Hippocampal formation (tissue), 2 donors: ENCODE measurements around the gene TNFAIP8L3.
"Not testable (repeated sequence)": the region's sequence is repeated elsewhere in the genome, so short reads cannot be mapped to it uniquely, and the experiment has no call there.

Source experiments
- DNase-seq, 2 donors: peaks; one replicate each; lab custom pipeline; 2025; lab: John Stamatoyannopoulos, UW

The TNFAIP8L3 gene

DNA sequence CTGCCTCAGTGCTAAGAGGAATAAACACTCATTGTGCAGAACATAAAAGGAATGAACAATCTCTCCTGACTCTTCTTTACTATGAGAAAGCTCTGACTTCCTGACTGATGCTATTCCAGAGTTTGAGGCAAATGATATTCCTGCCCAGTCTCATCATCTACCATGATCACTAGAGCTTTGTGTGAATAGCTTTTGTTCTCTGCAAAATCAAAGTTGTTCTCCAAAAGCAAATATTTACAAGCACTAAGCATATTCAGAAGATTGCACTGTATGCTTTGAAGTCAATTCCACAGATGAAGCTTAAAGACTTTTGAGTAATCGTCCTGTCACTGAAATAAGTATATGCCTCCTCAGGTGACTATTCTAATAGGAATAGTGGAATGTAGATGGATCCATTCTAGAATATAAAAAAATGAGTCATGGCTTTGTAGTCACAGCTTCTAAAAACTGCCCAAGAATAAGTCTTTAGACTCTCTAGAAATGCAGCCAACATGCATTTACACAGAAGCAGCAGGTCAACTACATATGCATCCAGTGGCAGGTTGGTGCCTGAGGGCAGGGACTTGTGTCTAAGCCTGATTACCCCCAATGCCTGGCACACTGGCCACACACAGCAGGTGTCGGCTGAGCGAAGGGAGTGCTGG, 34.6 kb downstream of the TNFAIP8L3 start:
- DNase-seq: no peak

DNA sequence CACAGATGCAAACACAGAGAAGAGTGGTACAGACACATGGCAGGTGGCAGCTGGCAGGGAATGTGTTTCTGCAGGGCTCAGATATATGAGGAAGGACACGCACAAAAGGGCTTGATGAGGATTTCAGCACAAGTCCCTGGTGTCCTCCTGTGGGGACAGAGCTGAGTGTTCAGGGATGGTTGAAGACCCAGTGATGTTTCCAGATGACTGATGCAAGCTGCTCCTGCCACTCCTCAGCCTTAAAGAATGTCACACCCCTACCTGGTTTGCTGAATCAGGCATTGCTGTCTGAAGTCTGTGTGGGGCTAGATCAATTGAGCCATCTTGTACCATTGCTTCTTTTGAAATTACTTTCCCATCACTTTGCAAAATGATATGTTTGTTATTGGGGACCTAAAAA, 40.2 kb downstream of the TNFAIP8L3 start:
- no peak for DNase-seq

DNA sequence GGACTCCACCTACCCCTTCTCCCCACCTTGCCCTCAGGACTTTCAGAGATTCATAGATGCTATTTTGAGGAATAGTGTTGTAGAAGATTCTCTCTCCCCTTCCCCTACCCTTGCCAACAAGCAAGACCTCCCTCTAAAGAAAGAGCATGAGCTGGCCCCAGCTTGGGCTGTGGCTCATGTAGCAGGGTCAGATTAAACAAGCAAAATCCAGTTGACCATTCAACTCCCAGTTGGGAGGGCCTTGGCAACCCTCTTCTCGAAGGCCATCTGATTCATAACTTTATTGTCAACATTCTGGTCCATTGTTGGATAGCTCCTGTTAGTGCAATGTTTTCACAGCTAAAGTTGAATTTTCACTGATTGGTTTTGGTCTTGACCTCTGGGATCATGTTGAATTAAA, 41.1 kb downstream of the TNFAIP8L3 start:
- no peak for DNase-seq

DNA sequence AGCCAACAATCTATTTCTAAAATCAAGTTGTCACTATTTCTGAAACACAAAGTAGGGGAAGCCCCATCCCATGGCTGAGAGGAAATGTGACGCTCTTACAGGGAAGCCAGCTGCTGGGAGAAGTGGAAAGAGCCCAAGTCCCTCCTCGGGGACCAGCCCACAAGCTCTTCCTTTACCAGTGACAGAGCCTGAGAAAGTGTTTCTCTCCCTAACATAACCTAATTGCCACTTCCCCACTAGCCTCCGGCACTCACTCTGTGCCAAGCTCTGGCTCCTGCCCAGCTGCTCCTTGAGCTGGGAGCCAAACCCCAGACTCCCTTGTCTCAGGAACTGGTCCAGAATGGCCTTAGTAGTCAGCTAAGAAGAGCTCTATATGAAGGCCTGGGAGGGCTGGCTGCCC, 42.9 kb downstream of the TNFAIP8L3 start:
- DNase-seq: peak in 1 of 2 donors; percentile 32

DNA sequence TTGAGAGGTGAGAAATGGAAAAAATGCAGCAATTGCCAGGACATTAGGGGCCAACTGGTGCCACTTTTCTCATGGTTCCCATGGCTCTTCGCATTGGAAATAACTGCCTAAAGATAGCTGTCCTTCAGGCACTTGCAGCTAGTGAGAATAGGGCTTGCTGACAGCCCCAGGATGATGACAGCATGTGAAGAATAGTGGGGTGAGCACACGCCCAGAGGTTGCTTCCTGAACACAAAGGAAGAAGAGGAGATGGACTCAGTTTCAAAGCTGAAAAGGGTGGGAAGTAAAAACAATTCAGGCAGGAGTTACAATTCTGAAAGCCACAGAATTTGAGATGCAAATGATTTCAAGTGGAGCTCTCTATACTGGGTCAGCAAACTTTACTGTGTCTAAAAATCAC, 45.6 kb downstream of the TNFAIP8L3 start:
- DNase-seq: no peak

DNA sequence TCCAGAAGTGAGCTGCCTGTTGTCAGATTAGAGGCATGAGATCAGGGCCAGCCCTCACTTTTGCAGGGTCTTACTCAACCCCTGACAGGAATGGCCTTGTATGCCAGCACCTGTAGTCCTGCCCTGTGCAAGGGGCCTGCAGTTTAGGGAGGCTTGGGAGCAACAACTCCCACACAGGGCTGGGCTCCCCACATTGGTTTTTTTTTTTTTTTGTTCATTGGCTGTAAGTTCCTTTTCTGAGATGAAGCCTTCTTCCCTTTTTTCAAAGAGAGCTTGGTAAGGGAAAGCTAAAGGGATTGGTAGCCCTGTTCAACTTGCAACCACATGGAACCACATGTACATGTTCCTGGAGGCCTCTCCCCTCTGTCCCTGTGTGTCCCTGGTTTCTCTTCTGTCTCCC, 46.4 kb downstream of the TNFAIP8L3 start:
- no peak for DNase-seq

DNA sequence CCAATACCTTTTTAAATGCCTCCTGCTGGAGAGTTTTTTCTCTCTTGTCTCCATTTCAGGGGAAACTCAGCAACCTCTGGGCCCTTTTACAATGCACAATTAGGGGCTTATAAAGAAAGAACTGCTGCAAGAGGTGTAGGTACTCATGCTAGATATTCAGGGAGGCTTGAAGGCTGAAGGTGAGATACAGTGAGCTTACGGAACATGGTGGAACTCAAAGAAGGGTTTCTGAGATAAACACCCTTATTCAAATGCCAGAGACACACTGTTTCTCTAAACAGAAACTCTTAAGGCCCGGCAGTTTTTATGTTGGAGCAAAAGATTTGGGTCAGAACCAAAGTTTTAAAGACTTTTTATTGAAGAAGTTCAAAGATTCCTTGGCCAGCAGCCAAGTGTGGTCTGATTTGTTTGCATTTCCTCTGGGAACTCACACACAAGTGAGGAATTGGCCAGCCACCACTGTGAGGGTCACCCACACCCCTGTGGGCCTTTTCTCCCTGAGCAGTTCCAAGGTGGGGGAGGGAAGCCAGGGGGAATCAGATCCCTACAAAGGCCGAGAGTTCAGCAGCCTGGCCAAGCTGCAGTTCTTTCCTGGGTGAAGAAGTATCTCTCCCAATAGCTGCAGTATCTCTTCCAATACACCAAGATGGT, 47.8 kb downstream of the TNFAIP8L3 start:
- no peak for DNase-seq

DNA sequence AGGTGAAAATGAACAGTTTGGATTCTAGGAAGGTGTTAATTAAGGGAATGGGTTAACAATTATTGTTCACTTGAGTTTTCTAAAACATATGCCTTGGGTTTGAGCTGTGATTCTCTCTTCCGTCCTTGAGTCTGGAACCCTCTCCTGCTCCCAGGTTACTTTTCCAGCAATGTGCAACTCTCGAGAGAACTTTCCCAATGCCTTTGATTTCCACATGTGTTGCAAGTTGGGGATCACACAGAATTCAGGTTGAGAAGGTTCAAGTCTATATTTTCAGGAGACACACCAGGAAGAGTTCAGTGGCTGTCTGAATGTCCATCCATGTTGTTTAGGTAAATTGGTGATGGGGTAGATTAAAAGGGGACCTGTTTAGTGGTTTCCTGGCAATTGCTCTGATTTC, 48.7 kb downstream of the TNFAIP8L3 start:
- no peak for DNase-seq

DNA sequence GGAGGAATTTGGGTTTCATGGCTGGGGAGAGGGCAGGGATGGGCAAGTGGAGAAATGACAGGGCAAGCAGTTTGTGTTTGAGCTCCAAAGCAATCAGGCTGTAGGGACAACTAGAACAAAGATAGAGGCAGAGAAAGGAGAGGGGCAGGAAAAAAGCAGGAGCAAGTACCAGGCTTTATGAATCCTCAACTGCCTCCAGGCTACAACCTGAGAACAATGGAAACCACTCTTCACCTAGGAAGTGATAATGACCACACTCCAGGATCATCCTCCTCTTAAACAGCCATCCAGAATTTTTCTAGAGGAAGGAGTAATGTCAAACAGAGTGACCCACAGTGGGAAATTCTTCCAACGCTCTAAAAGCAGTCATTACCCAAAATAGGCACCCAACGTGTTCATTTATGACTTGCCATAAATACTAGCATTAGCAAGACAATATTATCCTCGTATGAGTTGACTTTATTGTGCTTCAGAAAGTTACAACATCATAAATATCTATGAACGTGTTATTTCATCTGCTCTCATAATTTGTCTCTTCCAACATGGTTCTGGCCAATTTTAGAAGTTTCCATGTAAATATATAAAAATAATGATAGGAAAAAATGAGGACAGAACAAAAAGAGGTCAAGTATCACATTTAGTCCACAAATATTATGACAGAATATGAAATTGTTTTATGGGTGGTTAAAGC, 50.5 kb downstream of the TNFAIP8L3 start:
- DNase-seq: no peak

DNA sequence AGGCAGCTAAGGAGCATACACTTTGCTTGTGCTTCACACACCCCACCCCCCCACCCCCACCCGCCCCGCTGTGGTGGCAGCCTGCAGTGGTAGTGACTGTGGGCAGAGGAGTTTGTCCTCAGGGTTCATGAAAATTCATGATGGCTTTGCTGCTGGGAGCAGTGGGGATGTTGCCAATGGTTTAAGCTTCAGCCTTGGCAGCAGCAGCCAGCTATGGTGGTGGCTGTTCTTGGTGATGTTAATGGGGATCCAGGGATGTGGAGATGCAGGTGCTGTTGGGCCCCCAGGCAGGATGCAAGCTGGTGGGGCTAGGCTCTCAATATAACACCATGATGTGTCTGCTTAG, 55.8 kb downstream of the TNFAIP8L3 start:
- DNase-seq: no peak

DNA sequence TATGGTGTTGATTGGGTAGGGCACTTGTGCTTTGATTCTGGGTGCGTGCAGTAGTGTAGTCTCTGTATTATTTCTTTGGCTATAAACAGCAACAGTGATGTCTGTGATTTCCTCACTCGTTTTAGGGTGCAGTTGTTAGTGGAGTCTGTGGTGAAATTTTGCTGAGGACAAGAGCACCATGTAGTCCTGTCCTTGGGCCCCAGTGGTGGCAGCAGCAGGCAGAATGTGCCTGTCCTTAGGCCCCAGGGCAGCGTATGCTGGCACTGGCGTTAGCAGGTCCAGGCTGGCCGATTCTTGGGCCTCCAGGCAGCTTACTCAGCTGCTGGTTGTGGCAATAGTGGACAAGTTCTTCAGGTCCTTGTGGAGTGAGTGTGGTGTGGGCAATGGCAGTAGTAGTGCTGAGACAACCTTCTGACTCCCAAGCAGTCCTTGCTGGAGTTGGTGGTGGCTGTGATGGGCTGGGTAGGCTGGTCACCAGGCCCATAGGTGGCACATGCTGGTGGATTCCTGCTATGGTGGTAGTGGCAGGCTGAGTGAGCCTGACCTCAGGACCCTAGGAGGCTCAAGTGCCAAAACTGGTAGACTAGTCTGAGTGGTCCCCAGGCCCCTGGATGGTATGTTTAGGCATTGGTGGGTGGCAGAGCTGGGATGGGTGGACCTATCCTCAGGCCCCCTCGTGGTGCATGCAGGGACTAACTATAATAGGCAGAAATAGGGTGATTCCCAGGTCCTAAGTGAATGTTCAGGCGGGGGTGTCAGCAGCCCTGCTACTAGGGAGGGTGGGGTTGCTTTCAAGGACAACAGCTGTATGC, 56.3 kb downstream of the TNFAIP8L3 start:
- no peak for DNase-seq

DNA sequence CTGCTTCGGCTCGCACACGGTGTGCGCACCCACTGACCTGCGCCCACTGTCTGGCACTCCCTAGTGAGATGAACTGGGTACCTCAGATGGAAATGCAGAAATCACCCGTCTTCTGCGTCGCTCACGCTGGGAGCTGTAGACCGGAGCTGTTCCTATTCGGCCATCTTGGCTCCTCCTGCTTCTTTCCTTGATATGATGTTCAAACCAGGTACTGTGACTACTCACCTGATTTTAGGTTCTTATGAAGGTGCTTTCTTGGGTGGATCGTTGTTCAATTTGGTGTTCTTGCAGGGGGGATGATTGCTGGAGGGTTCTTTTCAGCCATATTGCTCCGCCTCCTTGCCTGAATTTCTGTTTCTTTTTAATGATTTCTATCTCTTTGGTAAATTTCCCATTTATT, 57.2 kb downstream of the TNFAIP8L3 start:
- not testable (repeated sequence) for DNase-seq

DNA sequence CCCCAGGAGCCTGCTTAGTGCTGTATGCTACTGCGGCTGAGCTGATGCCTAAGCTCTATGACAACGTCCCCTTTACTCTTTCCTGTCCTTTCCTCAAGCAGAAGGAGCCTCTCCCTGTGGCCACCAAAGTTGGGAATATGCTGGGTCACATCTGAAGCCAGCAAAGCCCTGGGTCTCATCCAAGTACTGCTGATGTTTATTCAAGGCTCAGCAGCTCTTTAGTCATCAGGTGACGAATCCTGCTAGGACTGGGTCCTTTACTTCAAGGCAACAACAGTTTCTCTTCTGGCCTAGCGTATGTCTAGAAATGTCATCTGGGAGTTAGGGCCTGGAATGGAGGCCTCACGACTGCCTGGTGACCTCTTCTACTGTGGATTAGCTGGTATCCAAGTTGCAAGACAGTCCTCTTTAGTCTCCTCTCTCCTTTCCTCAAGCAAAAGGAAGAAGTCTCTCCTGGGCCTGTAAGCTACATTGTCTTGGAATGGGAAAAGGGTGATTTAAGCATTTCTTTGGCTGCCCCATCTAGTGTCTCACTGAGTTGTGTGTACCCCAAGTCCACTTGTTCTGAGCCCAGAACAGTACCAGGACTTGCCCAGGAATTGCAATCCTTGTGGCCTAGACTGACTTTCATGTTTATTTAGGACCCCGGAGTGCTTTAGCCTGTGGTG, 63.9 kb downstream of the TNFAIP8L3 start:
- DNase-seq: no peak

DNA sequence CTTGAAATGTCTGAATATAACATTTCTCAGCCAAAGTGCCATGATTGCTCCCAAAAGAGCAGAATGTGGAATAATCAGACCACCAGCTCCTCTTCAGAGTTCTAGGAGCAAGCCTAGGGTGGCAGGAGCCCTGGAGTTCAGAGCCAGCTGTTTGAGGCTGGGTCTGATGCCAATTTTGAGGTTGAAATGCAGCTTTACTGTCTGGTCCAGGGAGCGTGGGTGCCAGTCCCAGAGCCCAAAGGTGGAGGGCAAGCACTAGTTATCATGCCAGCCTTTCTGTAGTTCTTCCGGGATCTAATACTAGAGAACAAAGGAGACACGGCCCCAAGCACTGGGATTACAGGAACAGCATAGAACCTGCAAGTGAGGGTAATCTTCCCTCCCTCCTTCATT, 69.3 kb downstream of the TNFAIP8L3 start:
- no peak for DNase-seq

DNA sequence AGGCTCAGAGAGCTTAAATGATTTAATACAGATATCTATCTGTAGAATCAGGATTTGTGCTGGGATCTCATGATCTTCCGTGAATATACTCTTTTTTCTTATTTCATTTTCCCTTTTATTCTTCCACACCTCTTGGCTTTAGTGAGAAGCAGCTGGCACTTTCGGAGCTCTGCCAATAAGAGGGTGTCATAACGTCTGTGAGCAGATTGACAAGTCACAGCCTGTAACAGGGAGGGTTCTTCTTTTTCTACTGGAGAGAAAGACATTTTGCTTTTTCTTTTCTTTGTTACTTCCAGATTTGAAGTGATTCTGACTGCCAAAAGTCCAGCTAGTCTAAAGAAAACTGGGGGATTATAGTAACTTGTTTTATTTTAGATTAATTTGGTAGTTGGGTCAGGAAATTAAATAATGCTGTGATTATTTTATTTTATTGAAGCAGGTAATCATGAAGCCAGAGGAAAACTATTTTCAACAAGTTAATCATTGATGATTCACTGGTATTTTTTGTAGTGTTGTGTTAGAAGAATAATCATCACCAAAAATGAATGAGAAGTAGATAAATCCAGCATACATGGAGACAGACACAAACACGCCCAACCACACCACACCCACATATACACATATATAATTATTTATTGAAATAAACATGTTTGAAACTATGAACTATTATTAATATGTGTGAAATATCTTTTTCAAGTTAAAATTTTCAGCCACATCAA, 69.8 kb downstream of the TNFAIP8L3 start:
- DNase-seq: peak in 1 of 2 donors; percentile 6

DNA sequence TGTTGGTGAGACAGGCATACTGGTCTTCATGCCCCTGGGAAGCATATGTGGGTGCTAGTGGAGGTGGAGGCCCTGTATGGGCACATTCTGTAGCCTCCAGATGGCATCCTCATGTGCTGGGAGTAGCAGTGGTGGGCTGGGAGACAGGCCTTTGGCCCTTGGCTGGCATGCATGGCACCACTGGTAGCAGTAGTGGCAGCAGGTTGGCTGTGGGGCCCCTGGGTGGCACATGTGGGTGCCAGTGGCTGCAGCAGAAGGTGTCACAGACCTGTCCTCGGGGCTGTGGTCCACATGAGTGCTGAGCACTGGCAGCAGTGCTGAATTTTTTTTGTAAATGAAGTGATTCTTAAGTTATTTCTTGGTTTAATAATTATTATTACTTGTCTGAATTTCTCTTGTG, 71.2 kb downstream of the TNFAIP8L3 start:
- no peak for DNase-seq

DNA sequence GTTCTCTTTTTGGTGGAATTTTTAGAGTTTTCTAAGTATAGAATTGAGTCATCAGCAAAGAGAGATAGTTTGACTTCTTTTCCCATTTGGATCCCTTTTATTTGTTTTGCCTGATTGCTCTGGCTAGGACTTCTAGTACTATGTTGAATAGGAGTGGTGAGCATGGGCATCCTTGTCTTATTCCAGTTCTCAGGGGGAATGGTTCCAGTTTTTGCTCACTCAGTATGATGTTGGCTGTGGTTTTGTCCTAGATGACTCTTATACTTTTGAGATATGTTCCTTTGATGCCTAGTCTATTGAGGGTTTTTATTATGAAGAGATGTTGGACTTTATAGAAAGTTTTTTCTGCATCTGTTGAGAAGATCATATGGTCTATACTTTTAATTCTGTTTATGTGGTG, 72.5 kb downstream of the TNFAIP8L3 start:
- DNase-seq: no peak

DNA sequence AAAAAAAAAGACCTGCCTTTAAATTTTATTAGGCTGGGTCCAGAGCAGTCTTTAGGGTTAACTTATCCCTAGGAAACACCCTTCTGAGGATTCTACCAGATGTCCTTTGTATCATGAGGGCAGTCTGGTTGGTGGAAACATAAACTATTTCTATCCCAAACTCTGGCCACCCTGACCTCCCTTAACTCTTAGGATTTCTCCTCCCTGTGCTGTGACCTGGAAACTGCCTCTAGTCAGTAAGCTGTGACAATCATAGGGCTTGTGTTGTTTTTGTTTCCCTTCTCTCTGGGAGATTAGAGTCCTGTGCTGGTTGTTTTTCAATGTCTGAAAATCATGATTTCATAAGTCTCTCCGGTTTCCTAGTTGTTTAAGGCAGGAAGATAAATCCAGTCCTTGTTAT, 78.1 kb downstream of the TNFAIP8L3 start:
- no peak for DNase-seq

DNA sequence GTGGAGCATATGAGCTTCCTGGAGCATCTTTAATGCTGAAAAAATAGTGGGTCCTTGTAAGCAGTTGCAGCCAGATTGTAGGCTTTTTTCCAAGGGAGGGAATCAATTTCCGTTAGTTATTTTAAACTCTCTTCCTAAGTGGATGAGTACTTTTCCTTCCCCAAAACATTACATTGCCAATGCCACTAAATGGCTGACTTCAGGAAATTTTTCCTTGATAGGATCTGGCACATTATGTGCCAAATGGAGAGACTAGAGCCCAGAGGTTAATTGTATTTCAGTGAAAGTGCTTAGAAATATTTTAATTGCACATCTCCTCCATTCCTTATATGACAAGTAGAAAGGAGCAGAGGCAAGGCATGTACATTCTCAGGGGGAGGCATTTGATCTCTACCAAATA, 83.5 kb downstream of the TNFAIP8L3 start:
- DNase-seq: no peak

DNA sequence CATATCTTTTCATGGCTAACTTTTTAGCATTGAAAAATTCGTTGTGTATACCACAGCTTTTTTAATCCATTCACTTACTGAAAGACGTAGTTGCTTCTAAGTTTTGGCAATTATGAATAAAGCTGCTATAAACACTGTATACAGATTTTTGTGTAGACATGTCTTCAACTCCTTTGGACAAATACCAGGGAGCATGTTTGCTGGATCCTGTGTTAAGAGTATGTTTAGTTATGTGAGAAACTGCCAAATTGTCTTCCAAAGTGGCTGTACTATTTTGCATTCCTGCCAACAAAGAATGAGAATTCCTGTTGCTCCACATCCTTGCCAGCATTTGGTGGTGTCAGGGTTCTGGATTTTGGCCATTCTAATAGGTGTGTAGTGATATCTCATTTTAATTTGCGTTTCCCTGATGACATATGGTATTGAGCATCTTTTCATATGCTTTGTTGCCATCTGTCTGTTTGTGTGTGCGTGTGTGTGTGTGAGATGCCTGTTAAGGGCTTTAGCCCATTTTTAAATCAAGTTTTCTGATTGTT, 87.5 kb downstream of the TNFAIP8L3 start:
- no peak for DNase-seq
